Activated T-cell treated with anti-CD3 and anti-CD28 coated beads, Interleukin-2, amount 50 U/mL, for 72 hours (primary cell): ENCODE data around the gene CD320. TPM values are rescaled to one million over a fixed set of nuclear protein-coding genes. Genes with fewer than 3 reads are reported as not detected.
A peak's percentile ranks its signal among the peaks of the same experiment; 100 is the strongest.
"Not testable (repeated sequence)": the region's sequence is repeated elsewhere in the genome, so short reads cannot be mapped to it uniquely, and the experiment has no call there.

Source experiments
- ATAC-seq, 2 donors: fragments of 150-1000 bp; cut with Tn5 transposase; replicated peaks in 1 of 2; 2 replicates each; pipeline ENCODE4 v1.10.0; 2021; ENCODE audit warnings: moderate library complexity in 2 of 2, mild to moderate bottlenecking in 1 of 2
- DNase-seq, 2 donors: peaks; one replicate each; pipeline ENCODE4 v3.0.0; 2021 to 2022; ENCODE audit warnings: mixed read lengths in 1 of 2
- H3K27ac Mint-ChIP-seq: one replicate; pipeline ENCODE4 v1.8.0; 2022; ENCODE audit warnings: mild to moderate bottlenecking, moderate library complexity, mixed read lengths
- H3K27me3 Mint-ChIP-seq: one replicate; pipeline ENCODE4 v1.8.0; 2022; ENCODE audit warnings: low read depth, mixed read lengths
- H3K36me3 Mint-ChIP-seq, 2 donors: one replicate each; pipeline ENCODE4 v1.8.0; 2022; ENCODE audit warnings: mixed read lengths in 2 of 2, mild to moderate bottlenecking in 1 of 2; ENCODE audit not compliant: insufficient read depth in 2 of 2
- H3K4me1 Mint-ChIP-seq: one replicate; pipeline ENCODE4 v1.8.0; 2022; ENCODE audit warnings: low read depth, mixed read lengths
- H3K4me3 Mint-ChIP-seq, 2 donors: one replicate each; pipeline ENCODE4 v1.8.0; 2022; ENCODE audit warnings: mild to moderate bottlenecking in 2 of 2, mixed read lengths in 2 of 2, moderate library complexity in 2 of 2
- H3K9me3 Mint-ChIP-seq, 2 donors: one replicate each; pipeline ENCODE4 v1.8.0; 2022; ENCODE audit warnings: mixed read lengths in 2 of 2
- total RNA-seq, 2 donors: library from RNA; stranded (reverse); gene quantifications; one replicate each; pipeline ENCODE4 v1.2.3, GENCODE V29; 2022

The CD320 gene
- 10 to 100 TPM; 32.0 to 38.9 TPM for total RNA-seq

GRCh38 chr19:8307965-8308866 lies at the start of gene CD320:
CD320 (minus strand) TSS chr19:8308358; CDS start chr19:8308290, 68 bp downstream.
- ATAC-seq (peak; percentile 92 to 93), DNase-seq (peak; percentile 91 to 93)
- H3K27ac Mint-ChIP-seq, result peak within 1 kb of the TSS; percentile 96
- H3K36me3 Mint-ChIP-seq, result peaks cover 2 to 3% of the 10 kb centered on the region in 2 donors
- peaks cover 35% of the 10 kb centered on the region for H3K4me1 Mint-ChIP-seq
- H3K27me3 Mint-ChIP-seq, result no peaks in the 10 kb centered on the region
- peak within 1 kb of the TSS; percentile 80 to 96 for H3K4me3 Mint-ChIP-seq
- no peaks in the 10 kb centered on the region for H3K9me3 Mint-ChIP-seq

GRCh38 chr19:8357007-8357521 lies 48.9 kb upstream of the CD320 start:
- H3K4me3 Mint-ChIP-seq, result no peak overlapping the region
- peaks cover 16% of the 10 kb centered on the region for H3K27me3 Mint-ChIP-seq
- DNase-seq (no peak), ATAC-seq (no peak)
- no peak overlapping the region for H3K27ac Mint-ChIP-seq
- H3K9me3 Mint-ChIP-seq, result peaks cover 2 to 3% of the 10 kb centered on the region in 2 donors
- H3K4me1 Mint-ChIP-seq, result peaks cover 21% of the 10 kb centered on the region
- no peaks in the 10 kb centered on the region for H3K36me3 Mint-ChIP-seq

- Mint-ChIP-seq H3K27me3 (peaks cover 22% of the 10 kb centered on the region), H3K36me3 (no peaks in the 10 kb centered on the region), H3K4me3 (no peak overlapping the region), H3K9me3 (peaks cover 2 to 3% of the 10 kb centered on the region in 2 donors), H3K27ac (no peak overlapping the region), H3K4me1 (peaks cover 14% of the 10 kb centered on the region)
- DNase-seq (no peak), ATAC-seq (peak in 1 of 2 donors; percentile 64)
Observed at GRCh38 chr19:8355631-8356402, 47.7 kb upstream of the CD320 start.

DNA sequence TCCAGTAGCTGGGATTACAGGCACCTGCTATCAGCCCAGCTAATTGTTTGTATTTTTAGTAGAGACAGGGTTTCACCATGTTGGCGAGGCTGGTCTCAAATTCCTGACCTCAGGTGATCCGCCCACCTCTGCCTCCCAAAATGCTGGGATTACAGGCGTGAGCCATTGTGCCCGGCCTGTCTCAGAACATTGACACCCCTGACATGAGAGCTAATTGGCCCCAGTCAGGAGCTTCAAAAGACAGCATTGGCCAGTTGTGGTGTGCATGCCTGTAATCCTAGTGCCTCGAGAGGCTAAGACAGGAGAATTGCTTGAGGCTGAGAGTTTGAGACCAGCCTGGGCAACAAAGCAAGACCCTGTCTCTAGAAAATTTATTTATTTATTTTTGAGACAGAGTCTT lies 44.7 kb upstream of the CD320 start:
- DNase-seq, ATAC-seq, H3K36me3 Mint-ChIP-seq, H3K27ac Mint-ChIP-seq, H3K4me3 Mint-ChIP-seq, H3K9me3 Mint-ChIP-seq: not testable (repeated sequence)
- Mint-ChIP-seq H3K27me3 (peaks cover 26% of the 10 kb centered on the region), H3K4me1 (peaks cover 14% of the 10 kb centered on the region)

DNA sequence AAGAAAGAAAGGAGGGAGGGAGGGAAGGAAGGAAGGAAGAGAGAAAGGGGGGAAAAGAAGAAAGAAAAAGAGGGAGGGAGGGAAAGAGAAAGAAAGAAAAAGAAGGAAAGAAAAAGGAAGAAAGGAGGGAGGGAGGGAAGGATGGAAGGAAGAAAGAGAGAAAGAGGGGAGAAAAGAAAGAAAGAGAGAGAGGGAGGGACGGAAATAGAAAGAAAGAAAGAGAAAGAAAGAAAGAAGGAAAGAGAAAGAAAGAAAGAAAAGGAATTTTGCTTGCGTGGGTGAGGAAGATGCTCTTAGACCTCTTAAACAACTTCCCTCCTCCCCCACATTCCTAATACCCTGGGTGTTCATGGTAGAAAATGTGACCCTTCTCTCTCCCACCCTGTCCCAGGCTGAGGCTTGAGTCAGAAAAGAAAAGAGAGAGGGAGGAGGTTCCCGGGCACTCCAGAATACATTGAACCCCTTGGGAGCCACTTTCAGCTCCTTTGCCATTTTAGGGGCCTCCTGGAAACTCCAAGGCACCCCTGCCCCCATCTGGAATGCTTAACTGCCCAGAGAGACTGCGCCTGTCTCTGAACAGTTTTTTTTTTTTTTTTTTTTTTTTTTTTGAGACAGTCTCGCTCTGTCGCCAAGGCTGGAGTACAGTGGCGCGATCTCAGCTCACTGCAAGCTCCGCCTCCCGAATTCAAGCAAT lies 44.1 kb upstream of the CD320 start:
- Mint-ChIP-seq H3K36me3 (no peaks in the 10 kb centered on the region), H3K4me3 (peak overlapping the region in 1 of 2 donors; percentile 9), H3K9me3 (peaks cover 2 to 3% of the 10 kb centered on the region in 2 donors), H3K4me1 (peaks cover 14% of the 10 kb centered on the region), H3K27ac (no peak overlapping the region), H3K27me3 (peaks cover 26% of the 10 kb centered on the region)
- ATAC-seq (no peak), DNase-seq (no peak)

- ATAC-seq, DNase-seq, H3K4me1 Mint-ChIP-seq, H3K9me3 Mint-ChIP-seq, H3K27ac Mint-ChIP-seq, H3K4me3 Mint-ChIP-seq, H3K36me3 Mint-ChIP-seq: not testable (repeated sequence)
- peaks cover 26% of the 10 kb centered on the region for H3K27me3 Mint-ChIP-seq
Observed at GRCh38 chr19:8349629-8350372, 41.6 kb upstream of the CD320 start.

DNA sequence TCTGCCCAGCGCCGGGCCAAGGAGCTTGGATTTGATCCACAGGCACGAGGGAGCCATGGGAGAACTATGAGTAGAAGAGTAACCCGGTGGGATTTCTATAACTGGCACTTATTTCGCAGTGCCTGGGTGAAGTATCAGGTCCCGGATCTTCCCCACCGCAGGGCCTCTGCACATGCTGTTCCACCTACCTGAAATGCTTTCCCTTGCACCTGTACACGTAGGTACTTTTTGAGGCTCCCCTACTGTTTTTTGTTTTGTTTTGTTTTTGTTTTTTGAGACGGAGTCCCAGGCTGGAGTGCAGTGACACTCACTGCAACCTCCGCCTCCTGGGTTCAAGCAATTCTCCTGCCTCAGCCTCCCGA lies 35.3 kb upstream of the CD320 start:
- peaks cover 5% of the 10 kb centered on the region for H3K4me1 Mint-ChIP-seq
- peaks cover 19% of the 10 kb centered on the region for H3K27me3 Mint-ChIP-seq
- no peaks in the 10 kb centered on the region for H3K9me3 Mint-ChIP-seq
- H3K27ac Mint-ChIP-seq, result no peak overlapping the region
- ATAC-seq (peak; percentile 1 to 6), DNase-seq (no peak)
- H3K36me3 Mint-ChIP-seq, result no peaks in the 10 kb centered on the region
- H3K4me3 Mint-ChIP-seq, result peak overlapping the region; percentile 85 to 86

DNA sequence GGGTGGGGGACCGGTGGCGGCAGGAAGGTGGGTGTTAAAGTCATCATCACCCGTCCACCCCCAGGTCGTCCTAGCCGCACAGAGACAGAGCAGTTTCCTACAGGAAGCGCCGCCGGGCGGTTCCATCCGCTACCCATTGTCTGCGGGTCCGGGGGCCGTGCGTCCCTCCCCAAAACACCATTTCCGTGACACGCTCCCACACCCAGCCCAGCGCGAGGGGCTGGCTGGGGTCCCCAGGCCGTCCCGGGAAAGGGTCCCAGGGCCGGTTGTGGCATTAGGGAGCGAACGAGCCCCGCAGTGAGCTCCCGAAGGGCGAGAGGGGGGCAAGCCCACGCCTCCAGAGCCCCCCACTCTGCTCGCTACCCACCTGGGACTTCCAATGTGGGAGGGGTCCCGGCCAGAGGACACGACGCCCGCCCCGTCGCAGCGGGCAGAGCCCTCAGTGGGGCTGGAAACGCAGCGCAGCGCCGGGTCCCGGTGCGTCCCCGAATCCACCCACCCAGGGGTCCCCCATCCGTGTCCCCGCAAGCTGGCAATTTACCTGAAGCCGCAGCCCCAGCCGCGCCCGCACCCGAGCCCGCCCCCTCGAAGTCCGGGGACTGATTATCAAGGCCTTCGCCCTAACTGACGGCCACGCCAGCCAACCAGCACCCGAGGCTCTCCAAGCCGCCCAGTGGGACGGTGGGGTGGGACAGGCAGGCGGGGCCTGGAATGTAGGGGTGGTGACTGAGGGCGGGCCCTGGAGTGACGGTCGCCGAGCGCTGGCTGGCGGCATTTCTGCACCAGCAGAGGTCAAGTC lies 34.7 kb upstream of the CD320 start, which contains the start of gene KANK3:
KANK3 (minus strand) TSS at position 579 of the 799 bp plus-strand sequence. CDS start 5,434 bp downstream, outside the sequence.
- Mint-ChIP-seq H3K4me3 (peak within 1 kb of the TSS; percentile 85 to 86), H3K9me3 (no peaks in the 10 kb centered on the region), H3K36me3 (no peaks in the 10 kb centered on the region), H3K27me3 (peaks cover 25% of the 10 kb centered on the region), H3K4me1 (peaks cover 5% of the 10 kb centered on the region), H3K27ac (no peak within 1 kb of the TSS)
- ATAC-seq (peak; percentile 100), DNase-seq (peak; percentile 95 to 97)

- H3K9me3 Mint-ChIP-seq, result no peaks in the 10 kb centered on the region
- DNase-seq (no peak), ATAC-seq (no peak)
- no peak overlapping the region for H3K27ac Mint-ChIP-seq
- H3K4me3 Mint-ChIP-seq, result peak overlapping the region in 1 of 2 donors; percentile 43
- peaks cover 5% of the 10 kb centered on the region for H3K4me1 Mint-ChIP-seq
- H3K27me3 Mint-ChIP-seq, result peaks cover 30% of the 10 kb centered on the region
- H3K36me3 Mint-ChIP-seq, result no peaks in the 10 kb centered on the region
Observed at GRCh38 chr19:8342316-8342683, 34.1 kb upstream of the CD320 start.

DNA sequence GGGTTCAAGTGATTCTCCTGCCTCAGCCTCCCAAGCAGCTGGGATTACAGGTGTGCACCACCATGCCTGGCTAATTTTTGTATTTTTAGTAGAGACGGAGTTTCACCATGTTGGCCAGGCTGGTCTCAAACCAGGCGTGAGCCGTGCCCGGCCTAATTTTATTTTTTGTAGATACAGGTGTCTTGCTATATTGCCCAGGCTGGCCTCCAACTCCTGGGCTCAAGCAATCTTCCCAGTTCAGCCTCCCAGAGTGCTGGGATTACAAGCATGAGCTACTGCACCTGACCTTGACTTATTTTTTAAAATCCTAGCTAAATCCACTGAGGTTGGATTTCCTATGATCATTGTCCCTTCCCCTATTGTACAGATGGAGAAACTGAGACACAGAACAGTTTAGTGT lies 33.3 kb upstream of the CD320 start:
- H3K9me3 Mint-ChIP-seq, H3K4me3 Mint-ChIP-seq, H3K27ac Mint-ChIP-seq, ATAC-seq, H3K4me1 Mint-ChIP-seq, H3K36me3 Mint-ChIP-seq, DNase-seq: not testable (repeated sequence)
- peaks cover 35% of the 10 kb centered on the region for H3K27me3 Mint-ChIP-seq

DNA sequence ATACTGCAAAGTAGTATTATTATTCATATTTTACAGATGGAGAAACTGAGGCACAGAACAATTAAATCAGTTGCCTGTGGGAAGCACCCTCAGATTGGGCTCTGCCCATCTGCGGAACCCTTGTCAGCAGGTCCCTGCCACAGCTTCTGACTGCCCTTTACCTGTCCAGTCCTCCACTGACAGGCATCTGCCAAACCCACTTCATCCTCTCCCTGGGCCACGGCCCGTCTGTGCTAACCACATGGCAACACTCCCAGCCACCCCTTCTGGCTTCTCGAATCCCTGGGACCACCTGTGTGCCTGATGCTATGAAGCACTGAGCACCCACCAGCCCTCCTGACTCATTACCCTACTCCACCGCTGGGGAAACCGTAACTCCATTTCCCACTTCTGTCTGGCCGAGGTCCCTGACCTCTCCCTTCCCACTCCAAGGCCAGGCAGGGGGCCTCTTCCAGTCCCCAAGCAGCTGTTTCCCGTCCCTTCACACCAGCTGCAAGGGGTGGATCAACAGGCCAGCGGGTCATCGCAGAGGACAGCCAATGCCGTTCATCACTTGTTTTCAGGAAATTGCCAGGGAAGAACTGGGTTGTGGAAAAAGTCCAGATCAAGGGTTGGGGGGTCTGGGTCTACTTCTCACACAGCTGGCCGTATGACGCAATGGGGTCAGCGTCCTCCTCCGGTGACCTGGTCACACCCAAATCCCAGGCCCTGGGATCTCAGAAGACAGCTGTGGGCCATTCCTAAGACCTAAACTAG lies 32.4 kb upstream of the CD320 start:
- DNase-seq (no peak), ATAC-seq (no peak)
- Mint-ChIP-seq H3K9me3 (no peaks in the 10 kb centered on the region), H3K36me3 (no peaks in the 10 kb centered on the region), H3K4me3 (no peak overlapping the region), H3K27ac (no peak overlapping the region), H3K27me3 (peaks cover 45% of the 10 kb centered on the region), H3K4me1 (peaks cover 11% of the 10 kb centered on the region)
